ENCODE results near the gene FOXP1. TPM values are rescaled to one million over a fixed set of nuclear protein-coding genes. Genes with fewer than 3 reads are reported as not detected.

Gene FOXP1
- total RNA-seq, 1 donor = 55.7 TPM

- no peak for TF ChIP-seq CTCF (IDR thresholded peaks at IDR 0.05; ENCODE audit: insufficient read depth, low read depth, low read length)
- H3K4me3 ChIP-seq (ENCODE audit: low read depth, low read length) = no peak overlapping the region
- DNase-seq (ENCODE audit: low read depth) = no peak
Observed at GRCh38 chr3:71618538-71618937, 35.0 kb upstream of the FOXP1 start.

GRCh38 chr3:71616571-71617021 is 33.1 kb upstream of the FOXP1 start:
- TF ChIP-seq CTCF (IDR thresholded peaks at IDR 0.05; ENCODE audit: insufficient read depth, low read depth, low read length) = no peak
- H3K4me3 ChIP-seq (ENCODE audit: low read depth, low read length) = no peak overlapping the region
- DNase-seq (ENCODE audit: low read depth) = no peak

- no peak overlapping the region for H3K4me3 ChIP-seq (ENCODE audit: low read depth, low read length)
- DNase-seq (ENCODE audit: low read depth) = no peak
- TF ChIP-seq CTCF (IDR thresholded peaks at IDR 0.05; ENCODE audit: insufficient read depth, low read depth, low read length) = no peak
Observed at GRCh38 chr3:71614869-71615268, 31.3 kb upstream of the FOXP1 start.

- DNase-seq (ENCODE audit: low read depth) = no peak
- H3K4me3 ChIP-seq (ENCODE audit: low read depth, low read length) = no peak overlapping the region
- TF ChIP-seq CTCF (IDR thresholded peaks at IDR 0.05; ENCODE audit: insufficient read depth, low read depth, low read length) = no peak
Observed at GRCh38 chr3:71614426-71614825, 30.9 kb upstream of the FOXP1 start.

- H3K4me3 ChIP-seq (ENCODE audit: low read depth, low read length) = no peak overlapping the region
- TF ChIP-seq CTCF (IDR thresholded peaks at IDR 0.05; ENCODE audit: insufficient read depth, low read depth, low read length) = no peak
- DNase-seq (ENCODE audit: low read depth) = no peak
Observed at GRCh38 chr3:71611099-71611498, 27.6 kb upstream of the FOXP1 start.

- no peak for DNase-seq (ENCODE audit: low read depth)
- H3K4me3 ChIP-seq (ENCODE audit: low read depth, low read length) = no peak overlapping the region
- no peak for TF ChIP-seq CTCF (IDR thresholded peaks at IDR 0.05; ENCODE audit: insufficient read depth, low read depth, low read length)
Observed at GRCh38 chr3:71607364-71607763, 23.8 kb upstream of the FOXP1 start.

GRCh38 chr3:71606582-71606981 is 23.1 kb upstream of the FOXP1 start:
- TF ChIP-seq CTCF (IDR thresholded peaks at IDR 0.05; ENCODE audit: insufficient read depth, low read depth, low read length) = no peak
- no peak for DNase-seq (ENCODE audit: low read depth)
- H3K4me3 ChIP-seq (ENCODE audit: low read depth, low read length) = no peak overlapping the region
